HG02852 (cell line): ENCODE results near the gene RNF214.

Experiments used
- ATAC-seq: cut with Tn5 transposase; IDR thresholded peaks from one replicate; pipeline ENCODE4 v1.9.1; 2021; ENCODE audit warnings: mild to moderate bottlenecking, moderate library complexity; ENCODE audit not compliant: unreplicated experiment

The RNF214 gene

GRCh38 chr11:117279711-117280376 lies 47.4 kb downstream of the RNF214 start:
- no peak for ATAC-seq

GRCh38 chr11:117281159-117281558 lies 48.7 kb downstream of the RNF214 start:
- ATAC-seq = no peak

GRCh38 chr11:117281869-117282268 lies 49.4 kb downstream of the RNF214 start:
- no peak for ATAC-seq

GRCh38 chr11:117282956-117283355 lies 50.5 kb downstream of the RNF214 start:
- no peak for ATAC-seq

DNA sequence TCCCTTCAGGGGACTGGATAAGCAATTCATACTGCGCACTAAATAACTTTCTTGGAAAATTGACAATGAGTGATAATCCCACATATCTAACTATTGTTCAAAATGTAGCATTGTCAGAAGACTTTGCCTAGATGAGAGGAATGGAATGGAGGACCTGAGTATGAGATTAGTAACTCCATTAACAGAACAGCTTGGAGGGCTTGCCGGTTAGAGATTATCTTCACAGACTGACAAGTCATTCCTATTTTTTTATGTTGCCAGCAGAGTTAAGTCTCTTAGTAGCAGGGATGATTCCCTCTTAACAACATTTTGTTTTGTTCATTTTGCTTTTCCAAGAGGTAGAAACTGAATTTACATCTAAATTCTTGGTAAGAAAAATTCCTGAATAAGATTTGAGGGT lies 51.6 kb downstream of the RNF214 start:
- no peak for ATAC-seq

DNA sequence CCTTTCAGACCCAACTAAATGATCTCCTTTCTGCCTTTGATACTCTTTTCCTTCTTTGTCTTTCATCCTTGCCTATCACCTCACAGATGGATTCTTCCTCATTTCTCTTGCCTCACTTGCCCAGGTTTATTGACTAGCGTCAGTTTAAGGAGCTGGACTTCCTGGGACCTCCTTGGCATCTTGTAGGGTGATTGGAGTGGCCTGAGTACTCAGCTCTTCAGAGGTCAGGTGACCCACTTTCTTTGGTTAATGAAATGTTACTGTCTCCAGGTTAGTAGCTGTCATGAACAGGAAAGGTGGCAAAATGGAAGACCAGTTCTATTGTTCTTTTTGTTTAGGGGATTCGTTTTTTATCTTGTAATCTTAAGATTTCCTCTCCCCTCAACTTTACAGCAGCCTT lies 54.1 kb downstream of the RNF214 start:
- no peak for ATAC-seq

- ATAC-seq = no peak
Measured at GRCh38 chr11:117287668-117288067, 55.2 kb downstream of the RNF214 start.

GRCh38 chr11:117289795-117290194 lies 57.3 kb downstream of the RNF214 start:
- ATAC-seq = no peak

- no peak for ATAC-seq
Measured at GRCh38 chr11:117290809-117291396, 58.4 kb downstream of the RNF214 start, which contains the start of gene BACE1-AS. TSS of gene BACE1-AS (plus strand) at chr11:117291346.

DNA sequence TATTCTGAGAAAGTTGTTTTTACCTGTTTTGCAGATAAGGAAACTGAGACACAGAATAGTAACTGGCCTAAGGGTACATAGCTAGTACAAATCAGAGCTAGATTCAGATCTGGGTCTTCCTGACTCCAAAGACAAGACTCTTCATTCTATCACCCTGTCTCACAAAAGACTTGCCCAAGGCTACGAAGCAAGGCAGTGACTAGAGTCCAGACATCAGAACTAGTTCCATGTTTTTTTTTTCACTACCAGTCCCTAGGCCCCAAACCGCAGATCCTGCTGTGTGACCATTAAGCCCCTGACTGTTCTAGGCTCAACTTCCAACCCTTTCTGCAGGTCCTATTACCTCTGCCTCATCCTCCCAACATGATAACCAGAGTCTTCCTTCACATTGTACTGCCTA lies 60.1 kb downstream of the RNF214 start:
- no peak for ATAC-seq

DNA sequence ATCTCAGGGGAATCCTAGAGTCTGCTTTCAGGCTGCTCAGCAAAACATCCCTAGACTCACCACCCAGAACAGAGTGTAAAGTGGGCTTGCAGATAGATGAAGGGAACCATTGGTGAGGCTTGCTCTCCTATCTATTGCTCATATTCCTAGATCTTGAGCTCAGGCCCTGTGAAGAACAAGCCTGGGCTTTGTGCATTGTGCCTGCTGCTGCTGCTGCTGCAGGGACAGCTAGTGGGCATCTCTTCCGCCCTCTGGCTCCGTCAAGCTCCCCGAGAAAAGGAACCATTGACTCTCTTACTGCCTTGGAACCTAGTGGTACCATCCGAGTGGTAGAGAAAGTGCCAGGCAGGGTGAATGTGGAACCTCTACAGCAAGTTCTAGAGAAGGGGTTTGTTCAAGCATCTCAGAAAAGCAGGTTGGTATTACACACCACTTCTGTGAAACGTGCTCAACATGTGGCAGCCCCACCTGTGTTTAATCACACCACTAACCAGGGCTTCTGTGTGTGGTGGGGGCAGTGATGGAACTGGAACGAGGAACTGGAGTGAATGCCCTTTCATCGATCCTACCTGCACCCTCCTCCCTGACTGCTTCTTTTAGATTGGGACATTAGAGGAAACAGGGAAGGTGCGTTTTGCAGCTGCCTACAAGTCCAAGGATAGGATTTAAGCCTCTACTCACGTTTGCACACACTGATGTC lies 63.1 kb downstream of the RNF214 start:
- ATAC-seq = no peak

DNA sequence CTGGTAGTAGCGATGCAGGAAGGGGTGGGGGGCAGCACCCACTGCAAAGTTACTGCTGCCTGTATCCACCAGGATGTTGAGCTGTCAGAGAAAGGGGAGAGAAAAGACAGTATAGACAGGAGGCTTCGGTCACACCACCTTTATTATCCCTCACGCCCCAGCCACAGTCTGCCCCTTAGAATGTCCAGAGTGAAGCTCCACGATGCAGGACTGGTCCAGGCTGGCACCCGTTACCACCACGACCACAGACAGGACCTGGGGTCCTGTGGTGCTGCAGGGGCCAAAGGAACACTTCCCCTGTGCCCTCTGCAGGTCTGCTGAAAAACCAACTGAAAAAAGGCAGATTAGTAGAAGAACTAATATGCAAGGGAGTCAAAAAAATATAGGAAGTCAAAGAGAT lies 64.4 kb downstream of the RNF214 start:
- no peak for ATAC-seq

DNA sequence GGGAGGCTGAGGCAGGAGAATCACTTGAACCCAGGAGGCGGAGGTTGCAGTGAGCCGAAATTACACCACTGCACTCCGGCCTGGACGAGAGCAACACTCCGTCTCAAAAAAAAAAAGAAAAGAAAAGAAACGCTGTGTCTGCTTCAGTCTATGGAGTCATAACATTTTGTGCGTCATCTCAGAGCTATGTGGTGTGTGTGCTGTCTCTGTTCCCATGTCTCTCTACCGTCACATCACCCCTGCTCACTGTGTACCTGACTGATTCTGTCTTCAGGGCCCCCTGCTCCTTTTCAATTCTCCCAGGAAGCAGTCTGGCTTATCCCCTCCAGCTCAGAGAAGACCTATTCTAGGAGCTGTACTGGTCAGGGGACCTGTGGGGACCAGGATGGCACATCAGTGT lies 65.7 kb downstream of the RNF214 start:
- no peak for ATAC-seq

- no peak for ATAC-seq
Measured at GRCh38 chr11:117299351-117300282, 67.1 kb downstream of the RNF214 start.

- ATAC-seq = no peak
Measured at GRCh38 chr11:117300283-117300663, 67.8 kb downstream of the RNF214 start.

GRCh38 chr11:117300773-117301172 lies 68.3 kb downstream of the RNF214 start:
- ATAC-seq = no peak

GRCh38 chr11:117302228-117302627 lies 69.8 kb downstream of the RNF214 start:
- no peak for ATAC-seq

- no peak for ATAC-seq
Measured at GRCh38 chr11:117303101-117303500, 70.6 kb downstream of the RNF214 start.

DNA sequence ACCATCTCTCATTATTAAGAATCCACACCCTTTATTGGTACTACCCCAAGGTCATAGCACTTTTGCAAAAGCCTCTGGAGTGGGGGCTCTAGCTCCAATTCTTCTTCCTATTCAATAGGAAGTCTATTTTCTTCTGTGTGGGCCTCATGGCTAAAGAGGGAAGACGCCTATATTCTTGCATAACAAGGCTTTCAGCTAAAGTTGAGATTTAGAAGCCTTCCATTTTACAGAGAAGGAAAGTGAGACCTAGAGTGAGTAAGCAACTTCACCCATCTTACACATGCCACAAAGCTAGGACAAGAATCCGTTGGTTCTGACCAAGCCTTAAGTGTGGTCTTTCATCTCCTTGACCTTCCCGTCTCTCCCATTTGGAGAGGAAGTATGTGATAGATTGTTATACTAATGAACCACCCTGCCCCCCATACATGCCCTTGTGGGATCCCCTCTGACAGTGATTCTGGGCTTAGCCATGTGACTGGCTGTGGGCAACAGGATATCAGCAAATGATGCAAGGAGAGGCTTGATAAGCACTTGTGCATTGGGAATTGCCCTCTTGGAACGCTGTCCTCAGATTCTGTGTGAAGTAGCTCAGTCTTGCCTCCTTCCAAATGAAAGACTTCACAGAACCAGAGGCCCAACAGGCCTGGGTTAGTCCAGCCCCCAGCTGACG lies 71.3 kb downstream of the RNF214 start:
- ATAC-seq = no peak

- no peak for ATAC-seq
Measured at GRCh38 chr11:117305145-117305544, 72.7 kb downstream of the RNF214 start.

GRCh38 chr11:117309310-117309709 lies 76.8 kb downstream of the RNF214 start:
- ATAC-seq = no peak
